OCI-LY1 (cell line): ENCODE data around the gene LPIN1.

ENCODE experiments used
- H2AFZ ChIP-seq: fragments of 200-600 bp; sonication (generic), shearing (Covaris generic); 2 replicates; pipeline ENCODE4 v1.6.0; 2014; ENCODE audit warnings: antibody characterized with exemption, mild to moderate bottlenecking, low read length
- H3F3A ChIP-seq: fragments of 200-600 bp; sonication (generic), shearing (Covaris generic); 2 replicates; pipeline ENCODE4 v1.6.0; 2014; ENCODE audit warnings: mild to moderate bottlenecking, antibody characterized with exemption, low read length, moderate library complexity; ENCODE audit not compliant: insufficient read depth
- H3K27ac ChIP-seq: fragments of 200-600 bp; sonication (generic); 2 replicates; pipeline ENCODE4 v1.5.1; 2014; ENCODE audit warnings: low read length, mixed run types, mild to moderate bottlenecking, low read depth; ENCODE audit not compliant: poor library complexity, severe bottlenecking
- H3K27me3 ChIP-seq: fragments of 200-600 bp; sonication (generic); 2 replicates; pipeline ENCODE4 v1.6.0; 2014; ENCODE audit warnings: antibody characterized with exemption, mild to moderate bottlenecking, low read length, moderate library complexity; ENCODE audit not compliant: insufficient read depth
- H3K36me3 ChIP-seq: fragments of 200-600 bp; sonication (generic); 2 replicates; pipeline ENCODE4 v1.6.1; 2014; ENCODE audit warnings: mild to moderate bottlenecking, antibody characterized with exemption, low read length, moderate library complexity, mixed read lengths; ENCODE audit not compliant: insufficient read depth
- H3K4me1 ChIP-seq: fragments of 200-600 bp; sonication (generic); 2 replicates; pipeline ENCODE4 v1.5.1; 2014; ENCODE audit warnings: mild to moderate bottlenecking, low read length, moderate library complexity; ENCODE audit not compliant: insufficient read depth, severe bottlenecking
- H3K4me2 ChIP-seq: fragments of 200-600 bp; sonication (generic), shearing (Covaris generic); 2 replicates; pipeline ENCODE4 v1.6.1; 2014; ENCODE audit warnings: low read length
- H3K4me3 ChIP-seq: fragments of 200-600 bp; sonication (generic); 2 replicates; pipeline ENCODE4 v1.5.1; 2014; ENCODE audit warnings: low read length, low read depth, mild to moderate bottlenecking, mixed read lengths; ENCODE audit not compliant: poor library complexity, severe bottlenecking
- H3K79me2 ChIP-seq: fragments of 200-600 bp; shearing (Covaris generic); 2 replicates; pipeline ENCODE4 v1.6.1; 2016; ENCODE audit warnings: mixed run types, low read length, mixed read lengths; ENCODE audit not compliant: insufficient read depth
- H3K9ac ChIP-seq: fragments of 200-600 bp; sonication (generic), shearing (Covaris generic); 2 replicates; pipeline ENCODE4 v1.6.1; 2014; ENCODE audit warnings: mild to moderate bottlenecking, low read length, mixed read lengths
- H3K9me2 ChIP-seq: fragments of 200-600 bp; sonication (generic), shearing (Covaris generic); 2 replicates; pipeline ENCODE4 v1.6.1; 2014; ENCODE audit warnings: low read depth, mild to moderate bottlenecking, low read length, mixed read lengths
- H3K9me3 ChIP-seq: fragments of 200-600 bp; shearing (Covaris generic); 2 replicates; pipeline ENCODE4 v1.6.1; 2014; ENCODE audit warnings: low read length, mixed read lengths
- H4K20me1 ChIP-seq: fragments of 200-600 bp; sonication (generic), shearing (Covaris generic); 2 replicates; pipeline ENCODE4 v1.6.0; 2016; ENCODE audit warnings: mild to moderate bottlenecking, low read length; ENCODE audit not compliant: insufficient read depth
- EZH2 ChIP-seq: fragments of 200-600 bp; sonication (generic), shearing (Covaris generic); IDR thresholded peaks from 2 replicates; pipeline ENCODE4 v1.8.0; 2017; ENCODE audit warnings: borderline replicate concordance, mixed run types, mild to moderate bottlenecking, antibody characterized with exemption, low read length, moderate library complexity, mixed read lengths
- TF ChIP-seq, protein P1 (sequence below): fragments of 200-600 bp; sonication (generic), shearing (Covaris generic); IDR thresholded peaks from 2 replicates; pipeline ENCODE4 v1.5.1; 2017; ENCODE audit warnings: mild to moderate bottlenecking, antibody characterized with exemption, low read length, moderate library complexity, mixed read lengths

The LPIN1 gene

DNA sequence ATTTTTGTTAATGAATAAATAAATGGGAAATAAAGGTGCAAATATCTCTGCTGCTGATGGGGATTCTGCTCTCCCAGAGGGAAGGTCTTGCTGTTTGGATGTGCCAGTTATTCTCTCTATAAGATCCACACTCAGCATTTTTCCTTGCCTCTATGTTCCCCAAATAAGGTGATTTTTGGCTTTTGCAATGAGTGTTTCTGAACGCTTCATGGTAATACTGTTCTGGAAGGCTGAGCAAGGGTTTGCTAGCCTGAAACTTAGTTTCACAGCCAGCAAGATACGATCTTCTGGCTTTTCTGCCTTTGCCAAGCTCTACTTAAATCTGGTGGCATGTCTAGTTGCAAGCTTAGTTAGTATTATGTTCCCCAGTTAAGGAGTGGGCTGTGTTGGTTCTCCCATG lies 114.6 kb downstream of the LPIN1 start:
- Histone ChIP-seq H2AFZ (no peak overlapping the region), H3F3A (no peaks in the 10 kb centered on the region; the same call in 1 of the 2 replicates), H3K4me2 (peak overlapping the region; percentile 83; the same call in 1 of the 2 replicates), H3K36me3 (peaks cover 64% of the 10 kb centered on the region), H3K4me1 (peaks cover 57% of the 10 kb centered on the region), H3K9ac (peak overlapping the region; percentile 87), H4K20me1 (no peaks in the 10 kb centered on the region), H3K4me3 (no peak overlapping the region), H3K9me3 (peaks cover 16% of the 10 kb centered on the region; the same call in 1 of the 2 replicates), H3K9me2 (no peaks in the 10 kb centered on the region), H3K27ac (peak overlapping the region; percentile 98), H3K27me3 (no peaks in the 10 kb centered on the region), H3K79me2 (no peaks in the 10 kb centered on the region)
- TF ChIP-seq, protein P1, sequence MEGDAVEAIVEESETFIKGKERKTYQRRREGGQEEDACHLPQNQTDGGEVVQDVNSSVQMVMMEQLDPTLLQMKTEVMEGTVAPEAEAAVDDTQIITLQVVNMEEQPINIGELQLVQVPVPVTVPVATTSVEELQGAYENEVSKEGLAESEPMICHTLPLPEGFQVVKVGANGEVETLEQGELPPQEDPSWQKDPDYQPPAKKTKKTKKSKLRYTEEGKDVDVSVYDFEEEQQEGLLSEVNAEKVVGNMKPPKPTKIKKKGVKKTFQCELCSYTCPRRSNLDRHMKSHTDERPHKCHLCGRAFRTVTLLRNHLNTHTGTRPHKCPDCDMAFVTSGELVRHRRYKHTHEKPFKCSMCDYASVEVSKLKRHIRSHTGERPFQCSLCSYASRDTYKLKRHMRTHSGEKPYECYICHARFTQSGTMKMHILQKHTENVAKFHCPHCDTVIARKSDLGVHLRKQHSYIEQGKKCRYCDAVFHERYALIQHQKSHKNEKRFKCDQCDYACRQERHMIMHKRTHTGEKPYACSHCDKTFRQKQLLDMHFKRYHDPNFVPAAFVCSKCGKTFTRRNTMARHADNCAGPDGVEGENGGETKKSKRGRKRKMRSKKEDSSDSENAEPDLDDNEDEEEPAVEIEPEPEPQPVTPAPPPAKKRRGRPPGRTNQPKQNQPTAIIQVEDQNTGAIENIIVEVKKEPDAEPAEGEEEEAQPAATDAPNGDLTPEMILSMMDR, result no peak
- TF ChIP-seq EZH2, result no peak

- H3K4me3 ChIP-seq, result peak overlapping the region; percentile 49
- no peaks in the 10 kb centered on the region for H3K9me2 ChIP-seq
- no peaks in the 10 kb centered on the region for H3K79me2 ChIP-seq
- no peaks in the 10 kb centered on the region for H3K27me3 ChIP-seq
- no peak overlapping the region for H2AFZ ChIP-seq
- H3K9me3 ChIP-seq, result peaks cover 16% of the 10 kb centered on the region; the same call in 1 of the 2 replicates
- H3K4me1 ChIP-seq, result peaks cover 54% of the 10 kb centered on the region
- peak overlapping the region; percentile 87 for H3K9ac ChIP-seq
- no peaks in the 10 kb centered on the region; the same call in 1 of the 2 replicates for H3F3A ChIP-seq
- no peaks in the 10 kb centered on the region for H4K20me1 ChIP-seq
- TF ChIP-seq, protein P1, result no peak
- no peak for TF ChIP-seq EZH2
- peak overlapping the region; percentile 98 for H3K27ac ChIP-seq
- peak overlapping the region; percentile 83 for H3K4me2 ChIP-seq
- peaks cover 64% of the 10 kb centered on the region for H3K36me3 ChIP-seq
Observed at GRCh38 chr2:11862049-11862448, 115.6 kb downstream of the LPIN1 start.

GRCh38 chr2:11863103-11863502 lies 116.7 kb downstream of the LPIN1 start:
- no peaks in the 10 kb centered on the region for H3K79me2 ChIP-seq
- peaks cover 12% of the 10 kb centered on the region; the same call in 1 of the 2 replicates for H3K9me3 ChIP-seq
- H3K4me1 ChIP-seq, result peaks cover 54% of the 10 kb centered on the region
- H3K27ac ChIP-seq, result peak overlapping the region; percentile 98
- H3F3A ChIP-seq, result no peaks in the 10 kb centered on the region; the same call in 1 of the 2 replicates
- peak overlapping the region; percentile 83 for H3K4me2 ChIP-seq
- TF ChIP-seq, protein P1, result no peak
- TF ChIP-seq EZH2, result no peak
- H4K20me1 ChIP-seq, result no peaks in the 10 kb centered on the region
- no peaks in the 10 kb centered on the region for H3K27me3 ChIP-seq
- H3K9me2 ChIP-seq, result no peaks in the 10 kb centered on the region
- H3K9ac ChIP-seq, result peak overlapping the region; percentile 87
- H2AFZ ChIP-seq, result no peak overlapping the region
- H3K4me3 ChIP-seq, result peak overlapping the region; percentile 49
- peaks cover 64% of the 10 kb centered on the region for H3K36me3 ChIP-seq
